Caco-2 (cell line): ENCODE results near the gene S1PR3. TPM values are rescaled to one million over a fixed set of nuclear protein-coding genes. Genes with fewer than 3 reads are reported as not detected.

ENCODE experiments used
- BruUV-seq: library from RNA; stranded (reverse); fragments of 400-500 nt; replicated peaks from 2 replicates; lab custom pipeline; 2021; lab: Mats Ljungman, UMichigan
- CTCF ChIA-PET: fragments of 300-600 bp; sonication (Branson Sonifier 250); formaldehyde crosslinking; loops from one replicate; lab custom pipeline; 2022; ENCODE audit warnings: antibody characterized with exemption; lab: Charles Lee
- POLR2A ChIA-PET: fragments of 300-600 bp; sonication (Branson Sonifier 250); formaldehyde crosslinking; loops from one replicate; lab custom pipeline; 2022; ENCODE audit warnings: antibody characterized with exemption; lab: Charles Lee
- DNase-seq, 2 experiments: peaks; one replicate each; pipeline versions ENCODE4 v3.0.0 to v3.0.0-alpha.2; 2020 to 2022
- H3K27me3 ChIP-seq: replicated peaks from 2 replicates; pipeline ENCODE4 v1.6.0; 2011; ENCODE audit warnings: low read length; ENCODE audit not compliant: control insufficient read depth, insufficient read depth
- H3K36me3 ChIP-seq: 2 replicates; pipeline ENCODE4 v1.5.1; 2011; ENCODE audit warnings: low read length; ENCODE audit not compliant: control insufficient read depth, insufficient read depth
- H3K4me1 ChIP-seq: fragments of 250-450 bp; sonication (Bioruptor Pico); 2 replicates; pipeline ENCODE4 v1.5.1; 2020; ENCODE audit warnings: mild to moderate bottlenecking
- H3K4me3 ChIP-seq: 2 replicates; pipeline ENCODE4 v1.5.1; 2011; ENCODE audit warnings: low read depth, mild to moderate bottlenecking, control low read depth, low read length
- H3K9me3 ChIP-seq: fragments of 250-450 bp; sonication (Bioruptor Pico); 2 replicates; pipeline ENCODE4 v1.5.1; 2020; ENCODE audit warnings: mild to moderate bottlenecking, moderate library complexity
- H3K27ac Mint-ChIP-seq: one replicate; pipeline ENCODE4 v1.8.0; 2022; ENCODE audit warnings: mixed read lengths; ENCODE audit not compliant: unreplicated experiment
- H3K27me3 Mint-ChIP-seq: one replicate; pipeline ENCODE4 v1.8.0; 2022; ENCODE audit warnings: mixed read lengths; ENCODE audit not compliant: insufficient read depth, unreplicated experiment
- H3K36me3 Mint-ChIP-seq: one replicate; pipeline ENCODE4 v1.8.0; 2022; ENCODE audit warnings: mild to moderate bottlenecking, mixed read lengths; ENCODE audit not compliant: insufficient read depth, unreplicated experiment
- H3K4me1 Mint-ChIP-seq: one replicate; pipeline ENCODE4 v1.8.0; 2022; ENCODE audit warnings: low read depth, mixed read lengths; ENCODE audit not compliant: unreplicated experiment
- H3K4me3 Mint-ChIP-seq: one replicate; pipeline ENCODE4 v1.8.0; 2022; ENCODE audit warnings: mild to moderate bottlenecking, moderate library complexity, mixed read lengths; ENCODE audit not compliant: unreplicated experiment
- H3K9me3 Mint-ChIP-seq: one replicate; pipeline ENCODE4 v1.8.0; 2022; ENCODE audit warnings: mixed read lengths; ENCODE audit not compliant: unreplicated experiment
- CTCF ChIP-seq, 2 experiments: fragments of 200-600 bp in 1 of 2; IDR thresholded peaks; 1 replicate in 1 of 2; 2 replicates in 1 of 2; pipeline versions ENCODE4 v1.5.1 to v1.8.0; 2011 to 2022; ENCODE audit warnings: antibody characterized with exemption in 1 of 2, control low read depth in 1 of 2, inconsistent platforms in 1 of 2, low read depth in 1 of 2, low read length in 1 of 2, mild to moderate bottlenecking in 1 of 2, moderate library complexity in 1 of 2; ENCODE audit not compliant: insufficient read depth in 1 of 2, severe bottlenecking in 1 of 2, unreplicated experiment in 1 of 2
- intact Hi-C: fragments of 100-400 bp; cut with micrococcal nuclease; formaldehyde crosslinking; loops from one replicate; pipeline ENCODE4 v1.10.0; 2022; ENCODE audit not compliant: unreplicated experiment
- total RNA-seq: library from RNA; stranded (reverse); gene quantifications from 2 replicates; pipeline ENCODE4 v1.2.3, GENCODE V29; 2022

S1PR3 gene
- total RNA-seq, 1 experiment from 2014 or later = 1.00 TPM

- H3K27me3 ChIP-seq = no peaks in the 10 kb centered on the region
- Mint-ChIP-seq H3K9me3 (no peaks in the 10 kb centered on the region), H3K4me3 (no peak overlapping the region), H3K4me1 (peaks cover 6% of the 10 kb centered on the region), H3K27me3 (peaks cover 2% of the 10 kb centered on the region), H3K27ac (no peak overlapping the region), H3K36me3 (no peaks in the 10 kb centered on the region)
- H3K36me3 ChIP-seq = no peaks in the 10 kb centered on the region
- TF ChIP-seq CTCF (IDR thresholded peaks at IDR 0.05; ENCODE audit: insufficient read depth in 1 of 2, low read depth in 1 of 2, low read length in 1 of 2, severe bottlenecking in 1 of 2, unreplicated experiment in 1 of 2) = no peak
- intact Hi-C loops = no loop called here
- no peak overlapping the region for H3K4me3 ChIP-seq
- H3K4me1 ChIP-seq = no peaks in the 10 kb centered on the region
- no TSS peak for BruUV-seq
- no peak for DNase-seq
- POLR2A ChIA-PET = no interaction called here
- CTCF ChIA-PET = no interaction called here
- no peaks in the 10 kb centered on the region for H3K9me3 ChIP-seq
These were observed 15.0 kb downstream of the S1PR3 start for GRCh38 chr9:89006267-89006666.

GRCh38 chr9:89006996-89007967 lies 16.0 kb downstream of the S1PR3 start:
- ChIA-PET POLR2A (no interaction called here), CTCF (no interaction called here)
- H3K36me3 ChIP-seq = no peaks in the 10 kb centered on the region

More at GRCh38 chr9:89006996-89007967, 16.0 kb downstream of the S1PR3 start:
- H3K4me3 ChIP-seq = no peak overlapping the region
- H3K9me3 ChIP-seq = no peaks in the 10 kb centered on the region
- no peaks in the 10 kb centered on the region for H3K4me1 ChIP-seq
- Mint-ChIP-seq H3K27ac (no peak overlapping the region), H3K27me3 (peaks cover 2% of the 10 kb centered on the region), H3K4me1 (peaks cover 6% of the 10 kb centered on the region), H3K36me3 (no peaks in the 10 kb centered on the region), H3K9me3 (no peaks in the 10 kb centered on the region), H3K4me3 (no peak overlapping the region)
- DNase-seq = no peak
- TF ChIP-seq CTCF (IDR thresholded peaks at IDR 0.05; ENCODE audit: insufficient read depth in 1 of 2, low read depth in 1 of 2, low read length in 1 of 2, severe bottlenecking in 1 of 2, unreplicated experiment in 1 of 2) = no peak
- intact Hi-C loops = no loop called here
- BruUV-seq = no TSS peak
- no peaks in the 10 kb centered on the region for H3K27me3 ChIP-seq
